ENCODE measurements around the gene GRK6. TPM values are rescaled to one million over a fixed set of nuclear protein-coding genes. Genes with fewer than 3 reads are reported as not detected.

GRK6 gene
- total RNA-seq, 1 experiment from 2014 or later: 37.7 TPM

DNA sequence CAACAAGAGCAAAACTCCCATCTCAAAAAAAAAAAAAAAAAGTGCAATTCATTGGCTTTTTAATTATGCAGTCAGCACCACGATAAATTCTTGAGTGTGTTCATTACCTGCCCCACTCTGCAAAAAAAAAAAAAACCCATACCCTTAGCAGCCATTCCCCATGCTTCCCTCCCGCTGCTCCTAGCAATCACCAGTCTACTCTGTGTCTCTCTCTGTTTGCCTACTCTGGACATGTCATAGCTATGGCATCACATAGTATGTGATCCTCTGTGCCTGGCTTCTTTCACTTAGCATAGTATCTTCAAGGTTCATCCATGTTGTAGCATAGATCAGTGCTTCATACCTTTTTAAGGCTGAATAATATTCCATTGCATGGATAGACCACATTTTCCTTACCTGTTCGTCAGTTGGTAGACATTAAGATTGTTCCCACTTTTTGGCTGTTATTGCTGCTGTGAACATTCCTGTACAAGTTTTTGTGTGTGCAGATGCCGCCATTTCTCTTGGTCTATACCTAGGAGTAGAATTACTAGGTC, 13.1 kb downstream of the GRK6 start:
- DNase-seq (ENCODE audit: low spot score): no peak

DNA sequence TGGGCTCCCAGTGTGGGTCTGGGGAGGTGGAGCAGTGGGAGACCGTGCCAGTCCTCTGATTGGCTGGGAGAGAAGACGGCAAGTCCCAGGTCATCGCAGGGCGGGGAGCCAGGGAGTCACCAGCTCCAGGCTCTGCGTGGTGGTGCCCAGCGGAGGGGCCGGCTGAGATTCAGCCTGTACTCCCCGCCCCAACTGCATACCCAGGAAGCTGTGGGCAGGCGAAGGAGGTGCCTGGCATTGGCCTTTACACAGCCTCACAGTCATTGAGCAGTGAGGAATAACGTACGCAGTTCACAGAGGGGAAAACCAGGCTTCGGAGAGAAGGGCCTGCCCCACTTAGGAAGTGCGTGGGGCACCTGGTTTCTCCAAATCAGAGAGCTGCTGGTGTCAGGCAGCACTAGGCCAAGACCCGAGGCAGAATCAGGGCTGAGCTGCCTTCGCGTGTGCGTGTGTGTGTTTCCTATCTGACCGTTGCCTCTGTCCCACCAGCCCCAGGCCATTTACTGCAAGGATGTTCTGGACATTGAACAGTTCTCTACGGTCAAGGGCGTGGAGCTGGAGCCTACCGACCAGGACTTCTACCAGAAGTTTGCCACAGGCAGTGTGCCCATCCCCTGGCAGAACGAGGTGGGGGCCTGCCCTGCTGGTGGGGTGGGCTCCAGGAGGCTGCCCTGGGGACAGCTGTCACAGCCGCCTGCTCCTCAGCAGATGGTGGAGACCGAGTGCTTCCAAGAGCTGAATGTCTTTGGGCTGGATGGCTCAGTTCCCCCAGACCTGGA, 13.9 kb downstream of the GRK6 start:
- no peak for DNase-seq (ENCODE audit: low spot score)

DNA sequence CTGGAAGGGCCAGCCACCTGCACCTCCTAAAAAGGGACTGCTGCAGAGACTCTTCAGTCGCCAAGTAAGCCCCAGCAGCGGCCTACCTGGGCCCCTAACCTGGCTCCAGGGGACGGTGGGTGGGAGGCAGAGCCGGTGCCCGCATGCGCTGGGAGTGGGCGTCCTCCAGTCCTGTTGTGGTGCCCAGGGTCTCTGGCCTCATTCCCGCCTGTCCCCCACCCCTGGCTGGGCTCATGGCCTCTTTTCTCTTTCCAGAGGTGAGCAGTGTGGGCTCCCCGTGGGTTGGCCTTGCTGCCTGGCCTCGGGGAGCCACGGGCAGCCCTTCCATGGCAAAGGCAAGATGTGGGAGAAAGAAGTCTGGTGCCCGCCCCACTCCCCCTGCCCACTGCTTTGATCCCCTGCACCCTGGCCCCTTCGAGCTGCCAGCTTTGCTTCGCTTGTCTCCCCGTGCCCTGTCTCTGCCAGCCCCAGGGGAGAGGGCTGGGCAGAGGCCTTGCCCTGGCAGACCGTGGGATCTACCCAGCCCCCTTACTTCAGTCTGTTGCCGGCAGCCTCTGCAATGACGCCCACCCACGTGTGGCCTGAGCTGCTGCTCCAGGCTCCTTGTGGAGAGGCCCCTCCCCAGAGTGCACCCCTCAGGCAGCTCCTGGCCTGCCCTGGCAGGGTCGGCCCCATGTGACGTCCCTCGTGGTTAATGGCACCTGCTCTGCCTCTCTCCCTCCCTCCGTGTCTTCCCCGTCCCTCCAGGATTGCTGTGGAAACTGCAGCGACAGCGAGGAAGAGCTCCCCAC, 14.7 kb downstream of the GRK6 start:
- no peak for DNase-seq (ENCODE audit: low spot score)

DNA sequence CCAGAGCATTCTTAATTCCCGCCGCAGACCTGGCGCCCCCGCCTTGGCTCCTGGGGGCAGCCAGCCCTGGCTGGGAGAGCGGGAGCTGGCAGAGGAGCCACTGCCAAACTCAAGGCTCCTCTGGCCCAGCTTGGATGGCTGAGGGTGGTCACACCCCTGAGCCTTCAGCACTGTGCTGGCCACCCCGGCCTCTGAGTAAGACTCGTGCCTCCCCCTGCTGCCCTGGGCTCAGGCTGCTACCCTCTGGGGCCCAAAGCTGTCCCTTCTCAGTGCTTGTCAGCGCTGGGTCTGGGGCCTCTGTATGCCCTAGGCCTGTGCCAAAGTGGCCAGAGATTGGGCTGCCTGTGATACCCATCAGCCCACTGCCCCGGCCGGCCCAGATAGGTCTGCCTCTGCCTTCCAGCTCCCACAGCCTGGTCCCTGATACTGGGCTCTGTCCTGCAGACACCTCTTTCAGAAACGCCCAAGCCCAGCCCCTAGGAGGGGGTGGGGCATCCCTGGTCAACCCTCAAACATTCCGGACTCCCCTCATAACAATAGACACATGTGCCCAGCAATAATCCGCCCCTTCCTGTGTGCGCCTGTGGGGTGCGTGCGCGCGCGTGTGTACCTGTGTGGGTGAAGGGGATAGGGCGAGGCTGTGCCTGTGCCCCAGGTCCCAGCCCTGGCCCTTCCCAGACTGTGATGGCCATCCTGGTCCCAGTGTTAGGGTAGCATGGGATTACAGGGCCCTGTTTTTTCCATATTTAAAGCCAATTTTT, 15.8 kb downstream of the GRK6 start:
- DNase-seq (ENCODE audit: low spot score): no peak

DNA sequence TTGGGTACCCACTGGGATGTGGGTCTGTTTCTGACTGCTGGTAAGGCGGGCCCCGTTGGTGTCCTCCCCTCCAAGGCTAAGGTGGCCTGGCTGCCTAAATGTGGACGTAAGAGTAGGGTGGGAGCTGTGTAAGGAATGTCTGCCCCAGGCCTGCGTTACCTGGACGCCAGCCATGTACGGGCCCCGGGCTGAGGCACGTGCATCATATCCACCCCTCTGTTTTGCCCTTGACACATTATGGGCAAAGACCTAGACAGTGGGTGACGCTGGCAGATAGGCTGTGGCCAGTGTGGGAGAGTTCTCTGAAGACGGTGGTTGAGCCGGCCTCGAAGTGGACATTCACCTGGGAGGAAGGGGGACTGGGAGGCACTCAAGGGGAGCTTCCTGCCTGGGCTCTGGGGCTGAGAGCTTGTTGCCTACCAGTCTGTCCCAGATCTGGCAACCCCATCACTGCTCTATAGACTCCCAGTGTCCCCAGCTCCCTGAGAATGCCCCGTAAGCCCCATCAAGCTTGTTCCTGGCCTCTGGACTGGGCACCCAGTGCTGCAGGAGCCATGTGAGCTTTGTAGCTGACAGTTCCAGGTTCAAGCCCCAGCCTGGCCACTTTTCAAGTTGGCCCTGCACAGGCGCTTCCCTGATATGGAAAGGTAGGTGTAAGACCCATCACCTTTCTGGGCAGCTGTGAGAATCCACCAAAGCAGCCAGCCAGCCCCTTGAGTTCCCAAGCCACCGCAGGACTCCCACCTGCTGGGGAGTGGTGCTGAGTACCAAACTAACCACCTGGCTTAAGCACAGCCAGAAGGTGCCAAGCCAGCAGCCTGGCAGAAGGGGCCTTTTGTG, 16.9 kb downstream of the GRK6 start:
- DNase-seq (ENCODE audit: low spot score): no peak

DNA sequence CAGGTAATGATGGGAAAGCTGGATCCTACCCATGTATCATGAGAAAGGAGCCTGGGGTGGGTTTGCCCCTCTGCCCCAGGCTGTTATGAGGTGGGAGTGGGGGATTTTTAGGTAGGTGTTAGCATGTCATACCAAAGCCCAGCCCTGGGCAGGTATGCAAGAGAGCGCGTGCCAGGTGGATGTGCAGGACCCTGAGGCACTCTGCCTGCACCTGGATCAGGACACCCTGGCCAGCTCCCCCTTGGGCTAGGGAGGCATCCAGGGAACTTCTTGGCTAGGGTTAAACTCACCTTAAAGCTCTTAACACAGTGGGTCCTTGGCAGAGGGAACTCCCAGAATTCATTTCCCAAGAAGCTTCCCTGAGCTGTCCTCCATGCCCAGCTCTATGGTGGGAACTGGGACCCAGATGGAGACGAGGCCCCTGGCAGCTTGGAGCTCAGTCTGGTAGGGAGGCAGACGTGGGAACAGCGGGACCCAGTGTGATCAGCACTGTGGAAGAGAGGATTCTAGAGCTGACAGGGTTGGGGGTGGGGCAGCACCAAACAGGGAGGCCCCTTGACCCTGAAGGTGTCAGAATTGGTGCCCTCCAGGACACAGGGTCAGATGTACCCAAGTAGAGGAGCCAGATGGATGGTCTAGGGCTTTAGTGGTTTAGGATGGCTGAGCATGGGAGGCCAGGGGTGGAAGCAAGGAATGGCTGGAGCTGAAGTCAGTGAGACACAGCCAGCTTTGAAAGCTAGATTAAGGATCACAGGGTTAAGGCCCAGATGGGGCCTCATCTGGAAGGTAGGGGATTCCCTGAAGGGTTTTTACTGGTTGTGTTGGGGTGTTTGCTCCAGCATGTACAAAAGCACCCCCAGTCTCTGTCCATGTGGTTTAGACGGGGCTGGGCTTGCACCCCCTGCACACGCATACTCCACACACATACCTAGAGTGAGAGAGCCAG, 17.9 kb downstream of the GRK6 start:
- DNase-seq (ENCODE audit: low spot score): no peak

DNA sequence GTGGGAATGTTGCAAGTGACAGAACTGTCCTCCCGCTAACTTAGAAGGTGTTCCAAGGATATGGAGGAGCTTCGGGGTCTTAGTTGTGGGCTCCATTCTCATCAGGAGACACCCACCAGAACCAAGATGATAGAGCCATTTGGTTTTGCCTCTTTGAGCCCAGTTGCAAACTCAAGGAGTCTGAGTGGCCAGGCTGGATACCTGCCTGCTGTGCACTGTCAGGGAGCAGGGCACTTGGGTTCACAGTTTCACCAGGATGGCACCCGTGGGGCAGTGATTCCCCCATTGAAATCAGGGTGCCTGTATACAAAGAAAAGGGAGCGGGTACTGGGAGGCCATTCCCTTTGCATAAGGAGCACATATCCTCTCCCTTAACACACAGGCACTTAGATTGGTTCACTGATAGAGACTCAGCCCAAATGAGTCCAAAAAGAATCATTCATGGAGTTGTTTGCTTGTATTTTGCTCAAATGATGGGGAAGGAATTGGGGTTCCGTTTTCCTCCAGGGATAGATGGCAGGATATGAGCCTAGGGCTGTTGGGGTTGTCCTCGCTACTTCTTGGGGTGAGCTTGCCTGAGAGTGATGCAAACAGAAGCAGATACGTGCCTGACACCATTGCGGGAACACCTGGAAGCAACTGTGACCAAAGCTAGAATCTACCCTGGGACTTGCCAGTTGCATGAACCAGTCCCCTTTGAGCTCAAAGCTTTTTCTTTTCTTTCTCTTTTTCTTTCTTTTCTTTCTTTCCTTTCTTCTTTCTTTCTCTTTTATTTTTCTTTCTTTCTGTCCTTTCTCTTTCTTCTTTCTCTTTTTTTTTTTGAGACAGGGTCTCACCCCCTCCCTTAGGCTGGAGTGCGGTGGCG, 18.8 kb downstream of the GRK6 start:
- no peak for DNase-seq (ENCODE audit: low spot score)

DNA sequence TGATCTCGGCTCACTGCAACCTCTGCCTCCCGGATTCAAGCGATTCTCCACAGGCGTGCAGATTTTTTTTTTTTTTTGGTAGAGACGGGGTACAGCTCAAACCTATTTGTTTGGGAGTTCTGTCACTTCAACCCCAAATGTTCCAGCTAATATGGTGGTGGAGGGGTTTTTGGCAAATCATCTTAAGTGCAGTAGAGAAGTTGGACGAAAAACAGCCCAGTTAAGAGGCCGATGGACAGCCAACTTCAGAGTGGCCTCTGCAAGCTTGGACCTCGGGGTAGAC, 19.4 kb downstream of the GRK6 start:
- DNase-seq (ENCODE audit: low spot score): no peak

DNA sequence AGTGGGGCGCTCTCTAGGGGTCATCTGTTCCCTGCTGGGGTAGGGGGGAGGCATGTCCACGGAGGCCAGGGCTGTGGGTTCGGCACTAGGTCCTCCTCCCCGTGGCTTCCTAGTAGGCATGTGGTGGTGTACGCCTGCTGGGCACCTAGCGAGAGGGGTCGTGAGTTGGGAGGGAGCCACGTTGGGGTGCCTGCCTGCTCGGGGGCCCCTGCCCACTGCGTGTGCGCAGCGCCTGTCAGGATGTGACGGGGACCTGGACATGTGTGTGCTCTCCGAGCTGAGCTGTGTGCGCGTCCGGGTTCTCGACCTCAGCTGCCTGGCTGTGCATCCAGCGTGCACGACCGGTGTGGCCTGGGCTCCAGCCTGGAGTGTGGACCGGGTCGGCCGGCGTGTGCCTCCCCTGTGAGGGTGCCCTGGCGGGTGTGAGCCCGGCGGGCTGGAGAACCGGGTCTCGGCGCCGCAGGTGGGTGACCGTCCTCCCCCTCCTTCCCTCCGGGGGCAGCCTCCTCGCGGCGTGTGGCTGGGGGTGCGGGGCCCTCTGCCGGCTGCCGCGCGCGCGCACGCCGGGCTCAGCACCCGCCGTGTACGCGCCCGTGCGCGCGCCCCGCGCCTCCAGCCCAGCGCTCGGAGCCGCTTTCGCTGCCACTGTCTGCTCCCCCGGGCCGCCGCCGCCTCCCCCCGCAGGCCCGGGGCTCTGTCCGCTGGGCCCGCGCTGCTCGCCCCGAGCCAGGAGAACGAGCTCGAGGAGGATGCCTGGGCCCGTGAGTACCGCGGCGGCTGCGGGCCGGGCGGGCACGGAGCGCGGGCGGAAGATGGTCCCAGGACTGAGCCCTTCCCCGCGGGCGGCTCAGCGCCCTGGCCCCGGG, 20.0 kb downstream of the GRK6 start, which contains the start of gene PRR7:
Gene PRR7, plus strand, starts transcription at position 615 of the 866 bp plus-strand sequence. CDS start 8,254 bp downstream, outside the sequence.
- DNase-seq (ENCODE audit: low spot score): peak; percentile 68

DNA sequence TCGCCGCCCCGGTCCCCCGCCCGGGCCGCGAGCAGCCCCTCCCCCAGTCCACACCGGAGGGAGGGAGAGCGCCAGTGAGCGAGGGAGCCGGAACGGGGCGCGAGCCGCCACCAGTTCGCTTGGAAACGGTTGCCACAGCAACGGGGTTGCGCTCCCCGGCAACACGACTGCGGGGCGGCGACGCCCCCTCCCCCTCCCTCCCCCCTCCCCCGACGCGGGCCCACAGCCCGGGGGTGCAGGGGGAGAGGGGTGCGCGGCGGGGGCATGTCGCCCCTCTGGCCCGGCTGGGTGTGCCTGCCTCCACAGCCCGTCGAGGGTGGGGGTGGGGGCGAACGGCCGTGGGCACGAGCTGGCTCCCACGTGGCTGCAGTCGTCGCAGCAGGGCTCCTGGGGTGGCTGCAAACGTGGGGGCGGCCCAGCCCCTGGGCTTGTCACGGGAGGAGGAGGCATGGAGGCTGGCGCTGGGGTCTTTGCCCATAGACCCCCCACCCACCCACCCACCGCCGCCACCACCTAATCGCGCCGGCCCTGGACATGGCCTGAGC, 20.7 kb downstream of the GRK6 start:
- peak; percentile 86 for DNase-seq (ENCODE audit: low spot score)

DNA sequence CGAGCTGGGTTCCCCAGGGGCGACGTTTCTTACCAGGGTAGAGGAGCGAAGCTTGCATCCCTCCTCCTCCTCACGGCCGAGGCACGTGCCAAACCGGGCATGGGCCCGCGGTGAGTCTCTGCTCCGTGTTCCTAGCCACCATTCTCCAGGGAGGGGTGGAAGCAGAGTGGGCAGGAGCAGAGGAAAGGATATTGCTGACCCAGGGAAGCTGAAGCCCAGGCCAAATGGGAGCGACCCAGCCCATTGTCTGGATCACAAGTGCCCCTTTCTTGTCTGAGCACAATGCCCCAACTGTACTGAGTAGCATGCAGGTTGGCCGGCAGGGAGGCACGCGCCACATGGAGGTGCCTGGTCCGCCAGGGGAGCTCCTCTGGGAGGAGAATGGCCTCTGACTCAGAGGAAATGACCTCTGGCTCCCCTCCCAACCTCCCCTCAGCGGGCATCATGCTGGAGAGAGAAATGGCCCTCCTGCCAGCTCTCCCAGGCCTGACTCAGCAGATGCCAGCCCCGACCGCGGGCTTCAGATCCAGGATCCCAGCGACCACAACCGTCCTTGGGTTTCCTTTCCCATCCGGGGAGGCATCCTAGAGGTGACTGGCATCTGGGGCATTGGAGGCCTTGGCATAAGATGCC, 21.3 kb downstream of the GRK6 start:
- peak; percentile 99 for DNase-seq (ENCODE audit: low spot score)

DNA sequence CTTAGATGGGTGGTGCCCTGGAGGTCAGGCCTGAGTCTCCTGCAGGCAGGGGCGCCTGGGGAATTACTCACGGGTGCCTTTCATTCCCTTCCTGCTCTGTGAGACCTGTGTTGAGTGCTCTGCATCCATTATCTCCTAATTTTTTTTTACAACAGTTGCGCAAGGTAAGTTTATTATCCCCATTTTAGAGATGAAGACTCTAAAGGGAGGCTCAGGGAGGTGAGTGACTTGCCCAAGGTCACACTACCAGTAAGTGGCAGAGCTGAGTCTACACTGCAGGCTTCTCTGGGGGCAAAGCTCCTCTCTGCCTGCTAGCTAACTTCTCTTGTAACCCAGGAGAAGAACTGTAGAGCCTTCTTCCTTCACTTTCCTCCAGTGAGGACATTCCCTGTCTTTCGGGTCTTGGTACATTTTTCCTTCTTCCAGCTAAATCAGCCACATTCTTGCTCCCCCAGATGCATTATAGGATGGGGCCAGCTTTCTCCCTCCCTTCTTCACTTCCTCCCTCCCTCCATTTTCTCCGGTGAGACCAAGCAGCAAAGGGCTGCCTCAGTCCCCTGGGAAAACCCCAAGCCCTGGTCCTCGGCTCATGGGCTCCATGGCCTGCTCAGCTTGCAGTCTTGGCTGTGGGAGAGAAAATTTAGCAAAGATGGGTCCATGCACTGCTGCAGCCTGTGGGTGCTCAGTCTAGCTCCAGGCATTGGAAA, 21.9 kb downstream of the GRK6 start:
- no peak for DNase-seq (ENCODE audit: low spot score)

DNA sequence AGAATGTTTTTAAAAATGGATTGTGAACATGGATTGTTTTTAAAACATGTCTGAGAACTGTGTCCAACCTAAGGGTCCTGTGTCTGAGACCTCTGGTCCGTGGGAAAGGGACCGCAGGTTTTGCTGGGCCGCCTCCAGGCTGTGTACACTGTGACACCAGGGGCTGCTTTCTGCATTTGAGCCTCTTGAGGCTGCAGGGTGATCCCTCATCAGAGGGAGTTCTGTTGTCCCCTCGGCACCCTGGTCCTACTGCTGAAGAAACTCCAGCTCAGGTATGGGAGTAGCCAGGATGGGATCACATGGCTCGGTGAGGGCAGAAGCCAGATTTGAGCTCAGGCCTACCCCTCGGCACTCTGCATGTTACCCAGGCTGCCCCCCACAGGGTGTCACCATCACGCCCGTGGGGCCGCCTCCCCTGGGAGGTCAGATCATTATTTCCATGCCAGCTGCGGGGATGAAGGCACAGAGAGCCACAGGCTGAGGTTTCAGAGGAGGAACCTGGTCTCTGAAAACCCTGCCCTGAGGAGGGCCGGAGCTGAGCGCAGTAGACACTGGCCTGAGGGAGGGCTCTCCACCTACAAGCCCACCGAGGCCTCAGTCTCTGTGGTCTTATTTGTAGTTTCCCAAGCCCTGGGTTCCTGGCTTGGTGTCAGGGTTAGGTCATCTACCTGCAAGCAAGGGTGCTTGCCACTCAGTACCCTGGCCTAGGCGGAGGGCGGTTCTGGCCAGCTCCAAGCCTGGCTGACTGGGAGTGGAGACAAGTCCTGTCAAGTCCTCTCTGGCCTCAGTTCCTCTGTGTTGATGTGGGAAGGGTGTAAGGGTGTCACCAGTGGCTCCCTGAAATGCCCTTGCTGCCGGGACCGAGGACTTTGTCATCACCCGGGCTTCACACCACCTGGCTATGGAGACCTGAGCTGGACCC, 22.9 kb downstream of the GRK6 start:
- DNase-seq (ENCODE audit: low spot score): no peak

DNA sequence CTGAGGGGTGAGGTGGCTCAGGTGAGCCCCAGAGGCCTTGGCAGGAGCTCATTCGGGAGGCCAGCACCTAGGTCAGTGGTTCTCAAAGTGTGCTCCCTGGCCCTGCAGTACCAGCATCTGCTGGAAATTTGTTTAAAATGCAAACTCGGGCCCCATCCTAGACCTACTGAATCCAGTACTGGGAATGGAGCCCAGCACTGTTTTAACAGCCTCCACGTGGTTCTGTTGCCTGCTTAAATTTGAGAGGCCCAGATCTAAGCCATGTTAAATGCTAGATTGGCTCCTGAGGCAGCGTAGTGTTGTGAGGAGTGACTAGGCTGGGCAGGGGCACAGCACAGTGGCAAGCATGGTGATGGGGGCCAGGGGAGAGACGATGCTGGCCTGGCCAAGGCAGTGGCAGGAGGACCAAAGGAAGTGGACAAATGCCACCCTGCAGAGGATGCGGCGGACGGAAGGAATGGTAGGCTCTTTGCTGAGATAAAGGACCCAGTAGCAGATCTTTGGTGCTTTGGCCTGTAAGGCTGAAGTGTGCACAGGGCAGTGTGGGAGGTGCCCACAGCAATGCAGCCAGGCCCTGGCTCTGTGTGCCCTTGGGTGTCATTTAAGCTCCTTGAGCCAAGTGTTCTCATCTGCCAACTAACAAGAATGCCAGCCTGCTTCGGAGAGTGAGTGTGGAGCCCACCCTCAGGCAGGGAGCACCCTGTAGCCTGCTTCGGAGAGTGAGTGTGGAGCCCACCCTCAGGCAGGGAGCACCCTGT, 24.4 kb downstream of the GRK6 start:
- no peak for DNase-seq (ENCODE audit: low spot score)

Data from H4 (cell line).